HepG2 (cell line): ENCODE measurements around the gene ZBTB47. TPM values are rescaled to one million over a fixed set of nuclear protein-coding genes. Genes with fewer than 3 reads are reported as not detected.

Experiments
- ATAC-seq: fragments of 200-7000 bp; cut with Tn5 transposase; 3 replicates; pipeline ENCODE4 v1.9.1; 2020; ENCODE audit warnings: mild to moderate bottlenecking, moderate library complexity
- BruUV-seq: library from RNA; stranded (reverse); fragments of 400-500 nt; replicated peaks from 2 replicates; lab custom pipeline; 2021; lab: Mats Ljungman, UMichigan
- CTCF ChIA-PET: fragments of 300-600 bp; formaldehyde crosslinking; extraction: SDS; loops from one replicate; lab custom pipeline; 2021; ENCODE audit warnings: low total read pairs, inconsistent platforms, low intra/inter-chr PET ratio; lab: Yijun Ruan, JAX
- POLR2A ChIA-PET: fragments of 350-600 bp; sonication (Branson Sonifier 250); formaldehyde crosslinking; loops from one replicate; lab custom pipeline; 2020; ENCODE audit warnings: antibody characterized with exemption, inconsistent platforms; lab: Yijun Ruan, JAX
- DNase-seq: peaks from one replicate; pipeline ENCODE4 v3.0.0-alpha.2; 2015; ENCODE audit warnings: low spot score
- FAIRE-seq: peaks from 3 replicates; lab custom pipeline; 2011; peaks lifted over from hg19 to GRCh38; lab: Jason Lieb, UNC
- H2AFZ ChIP-seq: one replicate; pipeline ENCODE4 v1.6.1; 2011; ENCODE audit warnings: low read length, inconsistent platforms
- H3K27ac ChIP-seq: fragments of 300-600 bp; 3 replicates; pipeline ENCODE4 v1.8.0; 2011; ENCODE audit warnings: mixed run types, mild to moderate bottlenecking, mixed read lengths, low read length, inconsistent platforms; ENCODE audit not compliant: insufficient read depth; ENCODE audit errors: extremely low read length
- H3K27me3 ChIP-seq, 2 experiments: fragments of 200-600 bp in 1 of 2; 2 replicates in 1 of 2; 3 replicates in 1 of 2; pipeline versions ENCODE4 v1.6.0 to v1.8.0; 2011; ENCODE audit warnings: low read length in 2 of 2, mild to moderate bottlenecking in 2 of 2, moderate library complexity in 2 of 2, inconsistent platforms in 1 of 2; ENCODE audit not compliant: insufficient read depth in 2 of 2, control insufficient read depth in 1 of 2
- H3K36me3 ChIP-seq, 2 experiments: fragments of 200-600 bp in 1 of 2; replicated peaks in 1 of 2; 2 replicates in 1 of 2; 3 replicates in 1 of 2; pipeline versions ENCODE4 v1.5.1 to v1.8.0; 2011; ENCODE audit warnings: low read length in 2 of 2, inconsistent platforms in 1 of 2; ENCODE audit not compliant: insufficient read depth in 2 of 2, control insufficient read depth in 1 of 2
- H3K4me1 ChIP-seq: 2 replicates; pipeline ENCODE4 v1.5.1; 2012; ENCODE audit warnings: low read length, inconsistent platforms; ENCODE audit not compliant: insufficient read depth
- H3K4me2 ChIP-seq: 2 replicates; pipeline ENCODE4 v1.6.0; 2011; ENCODE audit warnings: low read depth, low read length, inconsistent platforms
- H3K4me3 ChIP-seq, 3 experiments: fragments of 200-600 bp in 1 of 3; sonication (generic), shearing (Covaris generic) in 1 of 3; replicated peaks in 1 of 3; 2 replicates each; pipeline ENCODE4 v1.5.1; 2011 to 2016; ENCODE audit warnings: low read length in 3 of 3, inconsistent platforms in 2 of 3, low read depth in 2 of 3, mild to moderate bottlenecking in 2 of 3, control low read depth in 1 of 3, mixed read lengths in 1 of 3; ENCODE audit not compliant: insufficient read depth in 1 of 3
- H3K79me2 ChIP-seq: one replicate; pipeline ENCODE4 v1.6.1; 2011; ENCODE audit warnings: low read length, inconsistent platforms; ENCODE audit not compliant: insufficient read depth
- H3K9ac ChIP-seq: 2 replicates; pipeline ENCODE4 v1.6.0; 2011; ENCODE audit warnings: mild to moderate bottlenecking, low read depth, low read length, inconsistent platforms; ENCODE audit not compliant: insufficient read depth
- H3K9me3 ChIP-seq: 2 replicates; pipeline ENCODE4 v1.5.1; 2012; ENCODE audit warnings: mild to moderate bottlenecking, low read length
- H4K20me1 ChIP-seq: 2 replicates; pipeline ENCODE4 v1.6.0; 2011; ENCODE audit warnings: inconsistent platforms, mild to moderate bottlenecking, low read length, moderate library complexity; ENCODE audit not compliant: insufficient read depth
- ARHGAP35 ChIP-seq: sonication (generic); formaldehyde crosslinking; IDR thresholded peaks from 2 replicates; pipeline ENCODE4 v1.9.0; 2022; ENCODE audit warnings: mild to moderate bottlenecking, inconsistent platforms, moderate library complexity, missing genetic modification reagents, borderline replicate concordance
- DNMT1 ChIP-seq: sonication (generic); formaldehyde crosslinking; IDR thresholded peaks from 2 replicates; pipeline ENCODE4 v1.5.1; 2020; ENCODE audit warnings: mild to moderate bottlenecking, missing genetic modification reagents
- RAD21 ChIP-seq: fragments of 450-650 bp; formaldehyde crosslinking; IDR thresholded peaks from 2 replicates; pipeline ENCODE4 v1.5.0; 2020; ENCODE audit warnings: mild to moderate bottlenecking
- SP4 ChIP-seq: sonication (generic); formaldehyde crosslinking; IDR thresholded peaks from 2 replicates; pipeline ENCODE4 v1.8.1; 2023; ENCODE audit warnings: mild to moderate bottlenecking, missing genetic modification reagents
- SRSF1 ChIP-seq: fragments of 200-400 bp; formaldehyde crosslinking; optimal IDR thresholded peaks from 2 replicates; pipeline ENCODE3; 2017; ENCODE audit warnings: mild to moderate bottlenecking, low read depth, low read length, moderate library complexity
- YEATS4 ChIP-seq: sonication (generic); formaldehyde crosslinking; IDR thresholded peaks from 2 replicates; pipeline ENCODE4 v1.4.0; 2020; ENCODE audit warnings: missing genetic modification reagents, borderline replicate concordance
- ZNF160 ChIP-seq: sonication (generic); formaldehyde crosslinking; IDR thresholded peaks from 2 replicates; pipeline ENCODE4 v1.8.0; 2022; ENCODE audit warnings: mild to moderate bottlenecking, inconsistent platforms, missing genetic modification reagents
- WGBS: methylation state at CpG from one replicate; pipeline ENCODE4 v1.1.6; 2017; ENCODE audit warnings: low lambda C conversion rate; 5-methylcytosine and 5-hydroxymethylcytosine counted together
- in situ Hi-C: cut with HindIII; loops from 2 replicates; pipeline ENCODE4 v1.10.0; 2017; ENCODE audit warnings: low pct_unique_long_range_greater_than_20kb; ENCODE audit not compliant: extremely low pct_ligation_motif_present
- intact Hi-C: fragments of 100-400 bp; cut with micrococcal nuclease; formaldehyde crosslinking; loops from one replicate; pipeline ENCODE4 v1.10.0; 2022; ENCODE audit not compliant: unreplicated experiment
- polyA plus RNA-seq, 8 experiments: library from polyadenylated mRNA; depleted of rRNA in 3 of 8; stranded (reverse) in 7 of 8; unstranded in 1 of 8; fragments of >200 nt; fragmentation: Illumina TruSeq in 4 of 8; extraction: Trizol in 4 of 8; gene quantifications; 2 replicates each; pipeline versions ENCODE4 v1.2.1 to v1.2.3, GENCODE V29; 2011 to 2016; ENCODE audit warnings: low read depth in 4 of 8, missing spikeins in 1 of 8, mixed read lengths in 1 of 8; ENCODE audit not compliant: insufficient read depth in 1 of 8
- total RNA-seq, 5 experiments: library from RNA; depleted of rRNA; stranded (reverse); fragments of >200 nt; fragmentation: Illumina TruSeq; extraction: Trizol; gene quantifications; 2 replicates each; pipeline ENCODE4 v1.2.3, GENCODE V29; 2016; ENCODE audit warnings: low read depth in 1 of 5
- TF ChIP-seq, protein P1 (sequence below): sonication (generic); formaldehyde crosslinking; IDR thresholded peaks from 2 replicates; pipeline ENCODE4 v1.8.0; 2022; ENCODE audit warnings: mild to moderate bottlenecking, missing genetic modification reagents
- TF ChIP-seq, protein P2 (sequence below): sonication (generic); formaldehyde crosslinking; IDR thresholded peaks from 2 replicates; pipeline ENCODE4 v1.8.0; 2022; ENCODE audit warnings: missing genetic modification reagents, mild to moderate bottlenecking, borderline replicate concordance
- TF ChIP-seq, protein P3 (sequence below): sonication (generic); formaldehyde crosslinking; IDR thresholded peaks from 2 replicates; pipeline ENCODE4 v1.8.0; 2022; ENCODE audit warnings: mild to moderate bottlenecking, missing genetic modification reagents, moderate library complexity
- TF ChIP-seq, protein P4 (sequence below): fragments of 450-650 bp; IDR thresholded peaks from 2 replicates; pipeline ENCODE4 v1.6.1; 2016

Gene ZBTB47
- total and polyA plus RNA-seq, 2 of the 13 experiments (the other 11 are each of a cell fraction or from before 2014, with no cell fraction given) = 1.5 to 3.1 TPM

DNA sequence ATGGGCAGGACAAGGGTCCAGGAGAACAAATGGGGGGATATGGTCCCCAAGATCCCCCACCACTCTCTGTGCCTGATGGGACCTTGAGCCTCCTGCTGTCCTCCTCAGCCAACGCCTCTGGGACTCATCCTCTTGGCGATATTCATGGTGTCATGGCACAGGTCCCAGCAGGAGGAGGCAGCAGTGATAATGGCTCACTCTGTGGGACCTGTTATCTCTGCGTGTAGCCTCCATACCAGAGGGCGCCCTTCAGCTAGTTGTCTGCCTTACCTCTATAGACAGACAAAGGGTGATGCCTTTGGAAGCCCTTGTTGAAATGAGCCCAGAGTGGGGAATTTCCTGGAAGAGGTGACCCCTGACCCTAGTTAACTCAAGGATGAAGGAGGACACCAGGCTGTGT is 7.4 kb downstream of the ZBTB47 start (continued):
- TF ChIP-seq, protein P1, sequence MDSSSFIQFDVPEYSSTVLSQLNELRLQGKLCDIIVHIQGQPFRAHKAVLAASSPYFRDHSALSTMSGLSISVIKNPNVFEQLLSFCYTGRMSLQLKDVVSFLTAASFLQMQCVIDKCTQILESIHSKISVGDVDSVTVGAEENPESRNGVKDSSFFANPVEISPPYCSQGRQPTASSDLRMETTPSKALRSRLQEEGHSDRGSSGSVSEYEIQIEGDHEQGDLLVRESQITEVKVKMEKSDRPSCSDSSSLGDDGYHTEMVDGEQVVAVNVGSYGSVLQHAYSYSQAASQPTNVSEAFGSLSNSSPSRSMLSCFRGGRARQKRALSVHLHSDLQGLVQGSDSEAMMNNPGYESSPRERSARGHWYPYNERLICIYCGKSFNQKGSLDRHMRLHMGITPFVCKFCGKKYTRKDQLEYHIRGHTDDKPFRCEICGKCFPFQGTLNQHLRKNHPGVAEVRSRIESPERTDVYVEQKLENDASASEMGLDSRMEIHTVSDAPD (CRISPR knock-in tag) = no peak
- TF ChIP-seq, protein P2, sequence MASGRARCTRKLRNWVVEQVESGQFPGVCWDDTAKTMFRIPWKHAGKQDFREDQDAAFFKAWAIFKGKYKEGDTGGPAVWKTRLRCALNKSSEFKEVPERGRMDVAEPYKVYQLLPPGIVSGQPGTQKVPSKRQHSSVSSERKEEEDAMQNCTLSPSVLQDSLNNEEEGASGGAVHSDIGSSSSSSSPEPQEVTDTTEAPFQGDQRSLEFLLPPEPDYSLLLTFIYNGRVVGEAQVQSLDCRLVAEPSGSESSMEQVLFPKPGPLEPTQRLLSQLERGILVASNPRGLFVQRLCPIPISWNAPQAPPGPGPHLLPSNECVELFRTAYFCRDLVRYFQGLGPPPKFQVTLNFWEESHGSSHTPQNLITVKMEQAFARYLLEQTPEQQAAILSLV (CRISPR knock-in tag) = no peak
- TF ChIP-seq SRSF1 (no peak), SP4 (CRISPR knock-in tag) (no peak), RAD21 (CRISPR knock-in tag) (peak; percentile 39; the same call in 1 of the 2 replicates), ARHGAP35 (CRISPR knock-in tag) (no peak), DNMT1 (CRISPR knock-in tag) (no peak), YEATS4 (CRISPR knock-in tag) (no peak)
- TF ChIP-seq, protein P3, sequence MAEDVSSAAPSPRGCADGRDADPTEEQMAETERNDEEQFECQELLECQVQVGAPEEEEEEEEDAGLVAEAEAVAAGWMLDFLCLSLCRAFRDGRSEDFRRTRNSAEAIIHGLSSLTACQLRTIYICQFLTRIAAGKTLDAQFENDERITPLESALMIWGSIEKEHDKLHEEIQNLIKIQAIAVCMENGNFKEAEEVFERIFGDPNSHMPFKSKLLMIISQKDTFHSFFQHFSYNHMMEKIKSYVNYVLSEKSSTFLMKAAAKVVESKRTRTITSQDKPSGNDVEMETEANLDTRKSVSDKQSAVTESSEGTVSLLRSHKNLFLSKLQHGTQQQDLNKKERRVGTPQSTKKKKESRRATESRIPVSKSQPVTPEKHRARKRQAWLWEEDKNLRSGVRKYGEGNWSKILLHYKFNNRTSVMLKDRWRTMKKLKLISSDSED (CRISPR knock-in tag) = no peak

DNA sequence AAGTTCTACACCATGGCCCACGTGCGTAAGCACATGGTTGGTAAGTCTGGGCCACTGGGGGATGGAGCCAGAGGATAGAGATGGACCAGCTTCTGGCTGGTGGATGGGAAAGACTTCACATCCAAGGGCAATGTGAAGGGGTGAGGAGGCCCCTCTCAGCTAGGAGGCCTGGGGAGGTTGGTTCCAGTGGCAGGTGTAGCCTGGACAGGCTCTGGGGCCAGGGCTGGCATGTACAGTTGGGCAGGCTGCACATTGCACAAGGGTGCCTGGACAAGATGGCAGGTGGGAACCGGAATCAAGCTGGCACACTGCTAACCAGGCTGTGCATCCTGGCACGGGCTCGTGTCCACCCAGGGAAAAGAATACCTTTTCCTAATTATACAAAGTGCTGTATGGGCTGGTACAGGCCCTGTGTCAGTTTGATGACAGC is 8.1 kb downstream of the ZBTB47 start:
- no peak for TF ChIP-seq ZNF160 (CRISPR knock-in tag)
- TF ChIP-seq, protein P4, sequence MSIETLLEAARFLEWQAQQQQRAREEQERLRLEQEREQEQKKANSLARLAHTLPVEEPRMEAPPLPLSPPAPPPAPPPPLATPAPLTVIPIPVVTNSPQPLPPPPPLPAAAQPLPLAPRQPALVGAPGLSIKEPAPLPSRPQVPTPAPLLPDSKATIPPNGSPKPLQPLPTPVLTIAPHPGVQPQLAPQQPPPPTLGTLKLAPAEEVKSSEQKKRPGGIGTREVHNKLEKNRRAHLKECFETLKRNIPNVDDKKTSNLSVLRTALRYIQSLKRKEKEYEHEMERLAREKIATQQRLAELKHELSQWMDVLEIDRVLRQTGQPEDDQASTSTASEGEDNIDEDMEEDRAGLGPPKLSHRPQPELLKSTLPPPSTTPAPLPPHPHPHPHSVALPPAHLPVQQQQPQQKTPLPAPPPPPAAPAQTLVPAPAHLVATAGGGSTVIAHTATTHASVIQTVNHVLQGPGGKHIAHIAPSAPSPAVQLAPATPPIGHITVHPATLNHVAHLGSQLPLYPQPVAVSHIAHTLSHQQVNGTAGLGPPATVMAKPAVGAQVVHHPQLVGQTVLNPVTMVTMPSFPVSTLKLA = peak; percentile 47; the same call in 1 of the 2 replicates
- H4K20me1 ChIP-seq = no peaks in the 10 kb centered on the region
- H3K4me1 ChIP-seq = peaks cover 28% of the 10 kb centered on the region
- H3K27me3 ChIP-seq = no peaks in the 10 kb centered on the region
- no peak overlapping the region for H3K27ac ChIP-seq
- no peak overlapping the region for H3K9ac ChIP-seq
- ChIA-PET CTCF (no interaction called here), POLR2A (no interaction called here)
- BruUV-seq = no TSS peak
- H3K79me2 ChIP-seq = no peaks in the 10 kb centered on the region
- no peak for DNase-seq
- H2AFZ ChIP-seq = no peak overlapping the region
- no peak for FAIRE-seq
- in situ Hi-C loops = no loop called here
- no peak overlapping the region for H3K4me3 ChIP-seq
- no peaks in the 10 kb centered on the region for H3K9me3 ChIP-seq
- no peak overlapping the region for H3K4me2 ChIP-seq
- H3K36me3 ChIP-seq = no peaks in the 10 kb centered on the region
- WGBS = 94% methylated on average over 2 of the region's 5 CpGs
- intact Hi-C loops = no loop called here
- ATAC-seq = no peak
